ENCODE data around the gene TMEM150A. TPM values are rescaled to one million over a fixed set of nuclear protein-coding genes. Genes with fewer than 3 reads are reported as not detected.

The TMEM150A gene
- total and polyA plus RNA-seq, 2 of the 13 experiments (the other 11 are each of a cell fraction or from before 2014, with no cell fraction given) = 30.1 to 70.4 TPM

DNA sequence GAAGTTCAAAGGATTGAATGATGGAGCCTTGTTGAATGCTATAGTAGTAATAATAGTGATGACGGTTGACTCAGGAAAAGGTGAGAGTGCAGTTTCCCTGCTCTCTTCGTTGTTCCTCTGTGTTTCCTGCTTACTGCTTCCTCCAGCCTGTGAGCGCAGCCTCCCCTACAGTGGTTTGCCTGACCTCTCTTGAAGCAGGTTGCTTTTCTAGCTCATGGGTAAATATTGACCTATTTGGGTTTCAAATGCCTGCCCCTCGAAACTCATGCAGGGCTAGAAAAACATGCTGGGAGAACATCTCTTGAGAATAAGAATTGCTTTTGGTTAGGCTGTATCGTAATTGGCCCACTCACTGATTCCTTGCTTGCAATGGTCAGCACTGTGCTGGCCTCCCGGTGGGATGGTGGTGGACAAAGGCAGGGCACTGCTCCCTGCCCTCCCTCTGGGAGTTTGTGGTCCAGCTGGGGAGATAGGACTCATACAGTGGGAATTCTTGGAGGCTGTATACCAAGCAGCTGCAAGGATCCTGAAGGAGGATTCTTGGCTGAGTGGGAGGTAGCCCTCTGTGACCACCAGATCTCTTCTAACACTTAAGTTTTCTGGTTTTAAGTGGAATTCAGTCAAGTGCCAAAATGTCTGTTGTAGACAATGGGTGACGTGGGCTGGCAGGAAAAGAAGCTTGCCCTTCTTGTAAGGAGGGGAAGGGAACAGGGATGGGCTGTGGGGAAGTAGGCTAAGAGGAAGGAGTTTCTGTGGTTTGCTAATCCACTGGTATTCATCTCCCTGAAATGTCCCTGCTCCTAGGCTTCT lies 12.3 kb downstream of the TMEM150A start:
- no TSS peak for BruUV-seq (replicated peaks)
- Histone ChIP-seq H3K36me3 (replicated peaks in 1 of 2; ENCODE audit: control insufficient read depth in 1 of 2, insufficient read depth in 2 of 2, low read length in 2 of 2) (no peaks in the 10 kb centered on the region), H3K4me1 (ENCODE audit: insufficient read depth, low read length) (peaks cover 95% of the 10 kb centered on the region), H3K4me3 (replicated peaks in 1 of 3; ENCODE audit: insufficient read depth in 1 of 3, low read depth in 2 of 3, low read length in 3 of 3) (peak overlapping the region in 1 of 3 experiments; percentile 29; a peak in 2 of 6 replicates), H4K20me1 (ENCODE audit: insufficient read depth, low read length) (no peaks in the 10 kb centered on the region), H3K27ac (ENCODE audit: extremely low read length, insufficient read depth, low read length) (no peak overlapping the region), H3K4me2 (ENCODE audit: low read depth, low read length) (peak overlapping the region; percentile 65), H3K79me2 (ENCODE audit: insufficient read depth, low read length) (no peaks in the 10 kb centered on the region), H3K9me3 (ENCODE audit: low read length) (no peaks in the 10 kb centered on the region), H2AFZ (ENCODE audit: low read length) (no peak overlapping the region), H3K27me3 (ENCODE audit: control insufficient read depth in 1 of 2, insufficient read depth in 2 of 2, low read length in 2 of 2) (no peaks in the 10 kb centered on the region), H3K9ac (ENCODE audit: insufficient read depth, low read depth, low read length) (0 out of 2 replicates have a peak overlapping the region, but pooled peaks have one; percentile 18)
- intact Hi-C loops (cut with micrococcal nuclease; ENCODE audit: unreplicated experiment) = no loop called here
- ChIA-PET CTCF (ENCODE audit: low intra/inter-chr PET ratio, low total read pairs) (no interaction called here), POLR2A (interaction anchor here (1.0 to 25.9 kb wide), 7 partner anchors 11 to 171 kb away, joined by 3 to 795 read pairs (median 12); partner anchors contain the start of genes C2orf68, GGCX, MAT2A and RNF181)
- FAIRE-seq (peak; percentile 73), DNase-seq (ENCODE audit: low spot score) (peak; percentile 82), ATAC-seq (peak; percentile 56)
- WGBS (ENCODE audit: low lambda C conversion rate) = 15% methylated on average over 7 of the region's 7 CpGs
- in situ Hi-C loops (cut with HindIII; ENCODE audit: extremely low pct_ligation_motif_present, low pct_unique_long_range_greater_than_20kb) = no loop called here
- TF ChIP-seq, protein P1, sequence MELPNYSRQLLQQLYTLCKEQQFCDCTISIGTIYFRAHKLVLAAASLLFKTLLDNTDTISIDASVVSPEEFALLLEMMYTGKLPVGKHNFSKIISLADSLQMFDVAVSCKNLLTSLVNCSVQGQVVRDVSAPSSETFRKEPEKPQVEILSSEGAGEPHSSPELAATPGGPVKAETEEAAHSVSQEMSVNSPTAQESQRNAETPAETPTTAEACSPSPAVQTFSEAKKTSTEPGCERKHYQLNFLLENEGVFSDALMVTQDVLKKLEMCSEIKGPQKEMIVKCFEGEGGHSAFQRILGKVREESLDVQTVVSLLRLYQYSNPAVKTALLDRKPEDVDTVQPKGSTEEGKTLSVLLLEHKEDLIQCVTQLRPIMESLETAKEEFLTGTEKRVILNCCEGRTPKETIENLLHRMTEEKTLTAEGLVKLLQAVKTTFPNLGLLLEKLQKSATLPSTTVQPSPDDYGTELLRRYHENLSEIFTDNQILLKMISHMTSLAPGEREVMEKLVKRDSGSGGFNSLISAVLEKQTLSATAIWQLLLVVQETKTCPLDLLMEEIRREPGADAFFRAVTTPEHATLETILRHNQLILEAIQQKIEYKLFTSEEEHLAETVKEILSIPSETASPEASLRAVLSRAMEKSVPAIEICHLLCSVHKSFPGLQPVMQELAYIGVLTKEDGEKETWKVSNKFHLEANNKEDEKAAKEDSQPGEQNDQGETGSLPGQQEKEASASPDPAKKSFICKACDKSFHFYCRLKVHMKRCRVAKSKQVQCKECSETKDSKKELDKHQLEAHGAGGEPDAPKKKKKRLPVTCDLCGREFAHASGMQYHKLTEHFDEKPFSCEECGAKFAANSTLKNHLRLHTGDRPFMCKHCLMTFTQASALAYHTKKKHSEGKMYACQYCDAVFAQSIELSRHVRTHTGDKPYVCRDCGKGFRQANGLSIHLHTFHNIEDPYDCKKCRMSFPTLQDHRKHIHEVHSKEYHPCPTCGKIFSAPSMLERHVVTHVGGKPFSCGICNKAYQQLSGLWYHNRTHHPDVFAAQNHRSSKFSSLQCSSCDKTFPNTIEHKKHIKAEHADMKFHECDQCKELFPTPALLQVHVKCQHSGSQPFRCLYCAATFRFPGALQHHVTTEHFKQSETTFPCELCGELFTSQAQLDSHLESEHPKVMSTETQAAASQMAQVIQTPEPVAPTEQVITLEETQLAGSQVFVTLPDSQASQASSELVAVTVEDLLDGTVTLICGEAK (IDR thresholded peaks at IDR 0.05) = no peak
- TF ChIP-seq, protein P1 (CRISPR knock-in tag; IDR thresholded peaks at IDR 0.05) = no peak
- no peak for TF ChIP-seq THYN1 (CRISPR knock-in tag; IDR thresholded peaks at IDR 0.05; ENCODE audit: borderline replicate concordance, low read depth)
- TF ChIP-seq ZNF543 (CRISPR knock-in tag; IDR thresholded peaks at IDR 0.05) = no peak
- no peak for TF ChIP-seq ZNF234 (CRISPR knock-in tag; conservative IDR thresholded peaks at IDR 0.05)
- TF ChIP-seq ZNF12 (CRISPR knock-in tag; IDR thresholded peaks at IDR 0.05) = no peak
- 0 out of 2 replicates have a peak, but pooled peaks have one; percentile 15 for TF ChIP-seq GLI4 (CRISPR knock-in tag; IDR thresholded peaks at IDR 0.05; ENCODE audit: borderline replicate concordance)
- peak; percentile 77; the same call in 1 of the 2 replicates for TF ChIP-seq WIZ (CRISPR knock-in tag; IDR thresholded peaks at IDR 0.05)
- no peak for TF ChIP-seq CENPT (CRISPR knock-in tag; IDR thresholded peaks at IDR 0.05; ENCODE audit: low read depth)
- no peak for TF ChIP-seq FLYWCH1 (CRISPR knock-in tag; IDR thresholded peaks at IDR 0.05)
- no peak for TF ChIP-seq IRX3 (CRISPR knock-in tag; IDR thresholded peaks at IDR 0.05; ENCODE audit: borderline replicate concordance, low read depth)
